ENCODE results near the gene KLK11.

Gene KLK11

GRCh38 chr19:51025809-51026553, 435 bp downstream of the KLK11 start:
- no peak for DNase-seq (ENCODE audit: low read depth)
- TF ChIP-seq, protein P1, sequence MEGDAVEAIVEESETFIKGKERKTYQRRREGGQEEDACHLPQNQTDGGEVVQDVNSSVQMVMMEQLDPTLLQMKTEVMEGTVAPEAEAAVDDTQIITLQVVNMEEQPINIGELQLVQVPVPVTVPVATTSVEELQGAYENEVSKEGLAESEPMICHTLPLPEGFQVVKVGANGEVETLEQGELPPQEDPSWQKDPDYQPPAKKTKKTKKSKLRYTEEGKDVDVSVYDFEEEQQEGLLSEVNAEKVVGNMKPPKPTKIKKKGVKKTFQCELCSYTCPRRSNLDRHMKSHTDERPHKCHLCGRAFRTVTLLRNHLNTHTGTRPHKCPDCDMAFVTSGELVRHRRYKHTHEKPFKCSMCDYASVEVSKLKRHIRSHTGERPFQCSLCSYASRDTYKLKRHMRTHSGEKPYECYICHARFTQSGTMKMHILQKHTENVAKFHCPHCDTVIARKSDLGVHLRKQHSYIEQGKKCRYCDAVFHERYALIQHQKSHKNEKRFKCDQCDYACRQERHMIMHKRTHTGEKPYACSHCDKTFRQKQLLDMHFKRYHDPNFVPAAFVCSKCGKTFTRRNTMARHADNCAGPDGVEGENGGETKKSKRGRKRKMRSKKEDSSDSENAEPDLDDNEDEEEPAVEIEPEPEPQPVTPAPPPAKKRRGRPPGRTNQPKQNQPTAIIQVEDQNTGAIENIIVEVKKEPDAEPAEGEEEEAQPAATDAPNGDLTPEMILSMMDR (IDR thresholded peaks at IDR 0.05; ENCODE audit: control insufficient read depth, insufficient read depth, low read depth, low read length, missing control alignments), result no peak
- no peak overlapping the region for H3K4me3 ChIP-seq (ENCODE audit: control insufficient read depth, low read depth, low read length)

- no peak for DNase-seq (ENCODE audit: low read depth)
- no peak overlapping the region for H3K4me3 ChIP-seq (ENCODE audit: control insufficient read depth, low read depth, low read length)
- TF ChIP-seq, protein P1 (IDR thresholded peaks at IDR 0.05; ENCODE audit: control insufficient read depth, insufficient read depth, low read depth, low read length, missing control alignments), result no peak
Observed at GRCh38 chr19:51025401-51025800, 1.0 kb downstream of the KLK11 start.

- TF ChIP-seq, protein P1 (IDR thresholded peaks at IDR 0.05; ENCODE audit: control insufficient read depth, insufficient read depth, low read depth, low read length, missing control alignments), result no peak
- no peak overlapping the region for H3K4me3 ChIP-seq (ENCODE audit: control insufficient read depth, low read depth, low read length)
- no peak for DNase-seq (ENCODE audit: low read depth)
Observed at GRCh38 chr19:51024924-51025323, 1.5 kb downstream of the KLK11 start.

- no peak for DNase-seq (ENCODE audit: low read depth)
- TF ChIP-seq, protein P1 (IDR thresholded peaks at IDR 0.05; ENCODE audit: control insufficient read depth, insufficient read depth, low read depth, low read length, missing control alignments), result no peak
- H3K4me3 ChIP-seq (ENCODE audit: control insufficient read depth, low read depth, low read length), result no peak overlapping the region
Observed at GRCh38 chr19:51023946-51024345, 2.5 kb downstream of the KLK11 start.

DNA sequence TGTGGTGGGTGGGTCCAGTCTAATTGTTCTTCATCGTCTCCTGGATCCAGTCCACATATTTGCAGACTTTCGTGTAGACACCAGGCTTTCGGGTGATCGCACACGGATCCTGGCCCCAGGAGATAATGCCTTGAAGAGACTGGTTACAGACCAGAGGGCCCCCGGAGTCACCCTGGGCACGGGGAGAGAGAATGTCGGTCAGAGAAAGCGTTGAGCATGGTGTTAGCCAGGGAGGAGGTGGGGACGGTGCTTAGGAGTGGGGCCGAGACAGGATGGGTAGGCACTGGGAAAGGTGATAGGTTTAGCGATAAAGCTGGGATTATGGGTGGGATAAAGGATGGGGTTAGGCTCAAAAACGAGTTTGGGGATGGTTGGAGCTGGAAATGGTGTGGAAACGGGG, 3.9 kb downstream of the KLK11 start:
- no peak for DNase-seq (ENCODE audit: low read depth)
- no peak overlapping the region for H3K4me3 ChIP-seq (ENCODE audit: control insufficient read depth, low read depth, low read length)
- TF ChIP-seq, protein P1 (IDR thresholded peaks at IDR 0.05; ENCODE audit: control insufficient read depth, insufficient read depth, low read depth, low read length, missing control alignments), result no peak

- no peak overlapping the region for H3K4me3 ChIP-seq (ENCODE audit: control insufficient read depth, low read depth, low read length)
- DNase-seq (ENCODE audit: low read depth), result no peak
- TF ChIP-seq, protein P1 (IDR thresholded peaks at IDR 0.05; ENCODE audit: control insufficient read depth, insufficient read depth, low read depth, low read length, missing control alignments), result peak; percentile 62
Observed at GRCh38 chr19:51020988-51021651, 5.3 kb downstream of the KLK11 start.
